Measurements from ENCODE around the gene GDF7. TPM values are rescaled to one million over a fixed set of nuclear protein-coding genes. Genes with fewer than 3 reads are reported as not detected.
"Not testable (repeated sequence)": the region's sequence is repeated elsewhere in the genome, so short reads cannot be mapped to it uniquely, and the experiment has no call there.

Gene GDF7
- total and polyA plus RNA-seq, 2 experiments from 2014 or later: 0.24 to 0.37 TPM

GRCh38 chr2:20707601-20708000 is 40.7 kb downstream of the GDF7 start:
- Histone ChIP-seq H3K79me2 (no peaks in the 10 kb centered on the region), H3K27ac (no peak overlapping the region), H3K9me2 (replicated peaks; ENCODE audit: insufficient read depth) (no peaks in the 10 kb centered on the region), H3K36me3 (replicated peaks; ENCODE audit: insufficient read depth, low read depth) (no peaks in the 10 kb centered on the region), H3K4me3 (no peak overlapping the region), H3K4me1 (ENCODE audit: insufficient read depth) (no peaks in the 10 kb centered on the region), H4K20me1 (ENCODE audit: insufficient read depth, poor library complexity, severe bottlenecking) (no peaks in the 10 kb centered on the region), H2AFZ (no peak overlapping the region), H3K27me3 (no peaks in the 10 kb centered on the region), H3K9me3 (ENCODE audit: low read depth) (no peaks in the 10 kb centered on the region), H3K4me2 (no peak overlapping the region)
- no peak for TF ChIP-seq CTCF (IDR thresholded peaks at IDR 0.05; ENCODE audit: poor library complexity)
- no peak for TF ChIP-seq EZH2phosphoT487 (IDR thresholded peaks at IDR 0.05; ENCODE audit: low read depth, severe bottlenecking, unreplicated experiment)
- no peak for TF ChIP-seq EZH2 (IDR thresholded peaks at IDR 0.05; ENCODE audit: borderline replicate concordance)
- WGBS (ENCODE audit: low lambda C conversion rate, missing lambda C conversion rate): 59% methylated on average over 4 of the region's 4 CpGs
- no peak for DNase-seq (ENCODE audit: low spot score)

GRCh38 chr2:20711641-20712040 is 44.7 kb downstream of the GDF7 start:
- not testable (repeated sequence) for DNase-seq (ENCODE audit: low spot score); H3K36me3 ChIP-seq (replicated peaks; ENCODE audit: insufficient read depth, low read depth); H3K9me3 ChIP-seq (ENCODE audit: low read depth); H3K4me1 ChIP-seq (ENCODE audit: insufficient read depth); H3K4me3 ChIP-seq; H3K4me2 ChIP-seq; H3K9me2 ChIP-seq (replicated peaks; ENCODE audit: insufficient read depth); H3K27ac ChIP-seq; H4K20me1 ChIP-seq (ENCODE audit: insufficient read depth, poor library complexity, severe bottlenecking); H2AFZ ChIP-seq; H3K79me2 ChIP-seq; H3K27me3 ChIP-seq
- 98% methylated on average over 7 of the region's 7 CpGs for WGBS (ENCODE audit: low lambda C conversion rate, missing lambda C conversion rate)

- DNase-seq (ENCODE audit: low spot score); H3K4me3 ChIP-seq; H3K4me2 ChIP-seq; H3K4me1 ChIP-seq (ENCODE audit: insufficient read depth); H3K27me3 ChIP-seq; H2AFZ ChIP-seq; H3K9me2 ChIP-seq (replicated peaks; ENCODE audit: insufficient read depth); H3K27ac ChIP-seq; H4K20me1 ChIP-seq (ENCODE audit: insufficient read depth, poor library complexity, severe bottlenecking); H3K9me3 ChIP-seq (ENCODE audit: low read depth); H3K79me2 ChIP-seq; H3K36me3 ChIP-seq (replicated peaks; ENCODE audit: insufficient read depth, low read depth): not testable (repeated sequence)
- 92% methylated on average over 3 of the region's 3 CpGs for WGBS (ENCODE audit: low lambda C conversion rate, missing lambda C conversion rate)
Observed at GRCh38 chr2:20713585-20713984, 46.6 kb downstream of the GDF7 start.

GRCh38 chr2:20714412-20714811 is 47.5 kb downstream of the GDF7 start:
- not testable (repeated sequence) for H3K4me3 ChIP-seq; H3K36me3 ChIP-seq (replicated peaks; ENCODE audit: insufficient read depth, low read depth); H3K9me2 ChIP-seq (replicated peaks; ENCODE audit: insufficient read depth); H3K9me3 ChIP-seq (ENCODE audit: low read depth); H3K4me2 ChIP-seq; H3K27me3 ChIP-seq; DNase-seq (ENCODE audit: low spot score); H3K79me2 ChIP-seq; H4K20me1 ChIP-seq (ENCODE audit: insufficient read depth, poor library complexity, severe bottlenecking); H2AFZ ChIP-seq; H3K27ac ChIP-seq; H3K4me1 ChIP-seq (ENCODE audit: insufficient read depth)
- 92% methylated on average over 2 of the region's 2 CpGs for WGBS (ENCODE audit: low lambda C conversion rate, missing lambda C conversion rate)

- not testable (repeated sequence) for H4K20me1 ChIP-seq (ENCODE audit: insufficient read depth, poor library complexity, severe bottlenecking); DNase-seq (ENCODE audit: low spot score)
- 98% methylated on average over 3 of the region's 3 CpGs for WGBS (ENCODE audit: low lambda C conversion rate, missing lambda C conversion rate)
Observed at GRCh38 chr2:20716164-20716563, 49.2 kb downstream of the GDF7 start.

More at GRCh38 chr2:20716164-20716563, 49.2 kb downstream of the GDF7 start:
- H3K36me3 ChIP-seq (replicated peaks; ENCODE audit: insufficient read depth, low read depth); H3K27me3 ChIP-seq; H3K4me1 ChIP-seq (ENCODE audit: insufficient read depth); H3K4me3 ChIP-seq; H2AFZ ChIP-seq; H3K4me2 ChIP-seq; H3K27ac ChIP-seq; H3K9me3 ChIP-seq (ENCODE audit: low read depth); H3K9me2 ChIP-seq (replicated peaks; ENCODE audit: insufficient read depth): not testable (repeated sequence)
- H3K79me2 ChIP-seq: peaks cover 12% of the 10 kb centered on the region

Measured in hepatocyte (in vitro differentiated cells).